ENCODE results near the gene ENTPD6. TPM values are rescaled to one million over a fixed set of nuclear protein-coding genes. Genes with fewer than 3 reads are reported as not detected.

The ENTPD6 gene
- total and polyA plus RNA-seq, 2 of the 4 experiments (the other 2 are of a cell fraction): 61.1 to 98.6 TPM

DNA sequence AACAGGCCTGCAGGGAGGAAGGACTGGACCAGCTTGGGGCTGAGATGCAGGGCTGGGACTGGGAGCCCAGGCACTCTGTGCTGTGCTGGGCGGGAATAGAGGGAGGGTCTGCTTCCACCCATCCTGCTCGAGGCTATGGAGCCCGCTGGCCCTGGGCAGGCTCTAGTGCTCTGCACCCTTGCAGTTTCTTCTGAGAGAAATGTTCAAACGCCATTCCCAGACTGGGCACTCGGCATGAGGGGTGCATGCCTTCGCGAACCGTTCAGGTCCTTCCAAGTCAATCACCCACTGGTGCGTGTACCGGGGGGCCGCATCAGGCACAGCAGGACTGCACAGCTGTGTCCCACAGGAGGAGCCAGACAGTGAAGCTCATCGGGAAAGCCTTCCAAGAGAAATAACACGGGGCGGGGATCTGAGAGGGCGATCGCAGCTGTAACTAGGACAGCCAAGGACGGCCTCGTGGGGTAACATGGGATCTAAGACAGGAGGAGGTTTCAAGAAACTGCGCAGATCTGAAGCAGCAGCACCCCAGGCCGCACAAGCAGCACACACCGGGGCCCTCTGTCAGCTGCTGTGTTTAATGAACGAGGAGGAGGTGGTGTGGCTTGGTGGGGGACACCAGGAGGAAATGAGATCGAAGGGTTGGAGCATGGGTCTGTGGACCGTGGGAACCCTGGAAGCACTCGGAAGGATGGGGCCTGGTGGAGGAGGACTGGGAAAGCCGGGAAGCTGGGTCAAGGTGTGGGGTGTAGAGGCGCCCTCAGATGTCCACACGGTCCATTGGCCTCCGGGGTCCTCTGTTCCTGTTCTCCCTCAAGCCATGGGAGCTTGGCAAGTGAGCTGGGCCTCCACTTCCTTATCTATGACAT lies 26.3 kb downstream of the ENTPD6 start (continued):
- TF ChIP-seq, protein P1, sequence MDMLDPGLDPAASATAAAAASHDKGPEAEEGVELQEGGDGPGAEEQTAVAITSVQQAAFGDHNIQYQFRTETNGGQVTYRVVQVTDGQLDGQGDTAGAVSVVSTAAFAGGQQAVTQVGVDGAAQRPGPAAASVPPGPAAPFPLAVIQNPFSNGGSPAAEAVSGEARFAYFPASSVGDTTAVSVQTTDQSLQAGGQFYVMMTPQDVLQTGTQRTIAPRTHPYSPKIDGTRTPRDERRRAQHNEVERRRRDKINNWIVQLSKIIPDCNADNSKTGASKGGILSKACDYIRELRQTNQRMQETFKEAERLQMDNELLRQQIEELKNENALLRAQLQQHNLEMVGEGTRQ (IDR thresholded peaks at IDR 0.05; ENCODE audit: low read depth, low read length): no peak
- no peak for TF ChIP-seq RAD21 (IDR thresholded peaks at IDR 0.05; ENCODE audit: low read length)

All from IMR-90 (cell line).